HG03135 (cell line): ENCODE results near the gene SND1.
"Not testable (repeated sequence)": the region's sequence is repeated elsewhere in the genome, so short reads cannot be mapped to it uniquely, and the experiment has no call there.

Experiments
- ATAC-seq: cut with Tn5 transposase; IDR thresholded peaks from one replicate; pipeline ENCODE4 v1.9.1; 2021; ENCODE audit warnings: mild to moderate bottlenecking, moderate library complexity; ENCODE audit not compliant: unreplicated experiment

Gene SND1

GRCh38 chr7:127652333-127653248 is 597 bp downstream of the SND1 start:
- peak; percentile 19 for ATAC-seq

GRCh38 chr7:127653396-127653795 is 1.4 kb downstream of the SND1 start:
- ATAC-seq: no peak

- no peak for ATAC-seq
These were observed 2.7 kb downstream of the SND1 start for GRCh38 chr7:127654404-127655394.

- ATAC-seq: no peak
These were observed 3.7 kb downstream of the SND1 start for GRCh38 chr7:127655720-127656119.

- ATAC-seq: no peak
These were observed 5.5 kb downstream of the SND1 start for GRCh38 chr7:127657500-127657899.

GRCh38 chr7:127658970-127659630 is 7.1 kb downstream of the SND1 start:
- ATAC-seq: no peak

- ATAC-seq: no peak
These were observed 13.9 kb downstream of the SND1 start for GRCh38 chr7:127665922-127666321.

GRCh38 chr7:127666602-127667001 is 14.6 kb downstream of the SND1 start:
- no peak for ATAC-seq

GRCh38 chr7:127667017-127667670 is 15.2 kb downstream of the SND1 start:
- no peak for ATAC-seq

- no peak for ATAC-seq
These were observed 16.0 kb downstream of the SND1 start for GRCh38 chr7:127667759-127668530.

- ATAC-seq: no peak
These were observed 19.3 kb downstream of the SND1 start for GRCh38 chr7:127671341-127671740.

GRCh38 chr7:127673902-127674301 is 21.9 kb downstream of the SND1 start:
- ATAC-seq: no peak

GRCh38 chr7:127674361-127674760 is 22.4 kb downstream of the SND1 start:
- no peak for ATAC-seq

GRCh38 chr7:127674923-127675322 is 22.9 kb downstream of the SND1 start:
- not testable (repeated sequence) for ATAC-seq

GRCh38 chr7:127675721-127676120 is 23.7 kb downstream of the SND1 start:
- no peak for ATAC-seq

GRCh38 chr7:127677433-127678230 is 25.6 kb downstream of the SND1 start:
- ATAC-seq: no peak

- no peak for ATAC-seq
These were observed 26.3 kb downstream of the SND1 start for GRCh38 chr7:127678337-127678736.

- peak; percentile 62 for ATAC-seq
These were observed 27.0 kb downstream of the SND1 start for GRCh38 chr7:127678947-127679346.

GRCh38 chr7:127680983-127681382 is 29.0 kb downstream of the SND1 start:
- no peak for ATAC-seq
